HG02970 (cell line): Measurements from ENCODE around the gene DTL.

ENCODE experiments used
- ATAC-seq: cut with Tn5 transposase; IDR thresholded peaks from one replicate; pipeline ENCODE4 v1.9.1; 2021; ENCODE audit warnings: mild to moderate bottlenecking, moderate library complexity, moderate number of reproducible peaks; ENCODE audit not compliant: unreplicated experiment, low FRiP score

DTL gene

DNA sequence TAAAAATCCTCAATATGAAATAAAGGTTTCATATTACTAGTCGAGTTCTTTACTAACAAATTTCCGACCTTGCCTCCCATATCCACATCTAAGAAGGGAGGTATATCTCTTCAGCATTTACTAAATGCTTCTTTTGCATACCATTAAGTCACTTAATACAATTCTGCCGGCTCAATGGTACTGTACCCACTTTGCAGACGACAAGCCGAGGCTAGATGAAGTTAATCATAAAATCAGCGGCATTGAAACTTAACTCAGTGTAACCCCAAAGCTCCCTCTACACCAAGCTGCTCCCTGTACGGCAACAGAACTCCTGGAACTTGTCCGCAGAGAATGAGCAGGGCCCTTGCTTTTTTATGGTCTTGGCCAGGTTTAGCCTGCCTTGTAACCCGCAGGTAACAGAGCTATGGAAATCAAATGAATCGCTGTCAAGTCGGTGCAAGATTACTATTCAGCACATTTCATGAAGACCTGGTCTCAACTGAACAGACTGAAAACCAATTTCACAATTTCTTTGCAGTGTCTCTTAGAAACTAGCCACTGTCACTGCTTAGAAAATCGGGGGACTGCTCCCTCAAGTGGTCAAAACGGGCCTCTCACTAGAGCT, 929 bp upstream of the DTL start:
- ATAC-seq = peak; percentile 1

DNA sequence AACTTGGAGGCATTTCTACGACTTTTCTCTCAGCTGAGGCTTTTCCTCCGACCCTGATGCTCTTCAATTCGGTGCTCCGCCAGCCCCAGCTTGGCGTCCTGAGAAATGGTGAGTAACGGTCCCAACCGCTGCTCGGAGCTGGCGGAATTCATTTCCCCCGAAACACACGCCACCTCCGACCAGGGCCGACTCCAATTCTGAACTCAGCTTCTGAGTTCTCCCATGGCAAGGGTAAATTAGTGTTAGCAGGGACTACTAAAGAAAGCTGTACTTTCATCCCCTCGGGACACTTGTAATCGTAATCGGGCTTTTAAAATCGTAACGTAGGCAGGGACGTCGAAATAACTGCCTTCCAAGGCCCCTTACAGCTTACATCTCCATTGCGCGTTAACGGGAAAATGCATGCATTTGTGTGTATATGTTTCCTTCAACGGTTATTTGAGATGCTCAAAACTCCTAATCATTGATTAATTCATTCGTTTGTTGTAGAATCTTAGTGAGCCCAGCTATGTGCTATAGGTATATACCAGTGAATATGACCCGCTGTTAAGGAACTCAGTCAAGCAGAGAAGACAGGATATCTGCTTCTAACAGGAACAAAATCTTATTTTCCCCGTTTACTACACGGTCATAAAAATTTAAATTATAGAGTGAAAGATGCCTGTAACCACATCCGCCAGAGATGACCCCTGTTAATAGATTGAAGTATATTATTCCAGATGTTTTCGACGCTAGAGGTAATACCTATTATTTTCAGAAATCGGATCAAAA, 472 bp downstream of the DTL start:
- peak; percentile 11 for ATAC-seq

DNA sequence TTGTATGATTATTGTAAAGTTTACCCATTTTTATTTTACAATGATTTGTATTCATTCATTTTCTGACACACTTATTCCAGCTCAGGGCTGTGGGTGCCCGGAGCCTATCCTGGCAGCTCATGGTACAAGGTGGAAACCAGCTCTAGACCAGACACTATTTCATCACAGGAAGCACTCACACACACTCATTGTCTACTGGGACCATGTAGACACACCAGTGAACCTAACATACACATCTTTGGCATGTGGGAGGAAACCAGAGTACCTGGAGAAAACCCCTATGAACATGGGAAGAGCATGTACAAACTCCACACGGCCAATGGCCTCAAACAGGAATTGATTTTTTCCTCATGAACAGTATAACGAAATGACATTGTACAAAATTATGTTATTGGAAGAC, 2.4 kb downstream of the DTL start:
- no peak for ATAC-seq

DNA sequence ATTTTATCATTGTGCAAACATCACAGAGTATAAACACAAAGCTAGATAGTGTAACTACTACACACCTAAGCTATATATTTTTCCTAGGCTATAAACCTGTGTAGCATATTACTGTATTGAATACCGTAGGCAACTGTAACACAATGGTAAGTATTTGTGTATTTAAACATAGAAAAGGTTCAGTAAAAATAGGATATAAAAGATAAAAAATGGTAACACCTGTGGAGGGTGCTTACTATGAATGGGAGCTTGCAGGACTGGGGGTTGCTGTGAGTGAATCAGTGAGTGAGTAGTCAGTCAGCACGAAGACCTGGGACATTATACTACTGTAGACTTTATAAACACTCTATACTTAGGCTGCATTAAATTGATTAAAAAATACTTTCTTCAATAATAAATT, 4.1 kb downstream of the DTL start:
- no peak for ATAC-seq

DNA sequence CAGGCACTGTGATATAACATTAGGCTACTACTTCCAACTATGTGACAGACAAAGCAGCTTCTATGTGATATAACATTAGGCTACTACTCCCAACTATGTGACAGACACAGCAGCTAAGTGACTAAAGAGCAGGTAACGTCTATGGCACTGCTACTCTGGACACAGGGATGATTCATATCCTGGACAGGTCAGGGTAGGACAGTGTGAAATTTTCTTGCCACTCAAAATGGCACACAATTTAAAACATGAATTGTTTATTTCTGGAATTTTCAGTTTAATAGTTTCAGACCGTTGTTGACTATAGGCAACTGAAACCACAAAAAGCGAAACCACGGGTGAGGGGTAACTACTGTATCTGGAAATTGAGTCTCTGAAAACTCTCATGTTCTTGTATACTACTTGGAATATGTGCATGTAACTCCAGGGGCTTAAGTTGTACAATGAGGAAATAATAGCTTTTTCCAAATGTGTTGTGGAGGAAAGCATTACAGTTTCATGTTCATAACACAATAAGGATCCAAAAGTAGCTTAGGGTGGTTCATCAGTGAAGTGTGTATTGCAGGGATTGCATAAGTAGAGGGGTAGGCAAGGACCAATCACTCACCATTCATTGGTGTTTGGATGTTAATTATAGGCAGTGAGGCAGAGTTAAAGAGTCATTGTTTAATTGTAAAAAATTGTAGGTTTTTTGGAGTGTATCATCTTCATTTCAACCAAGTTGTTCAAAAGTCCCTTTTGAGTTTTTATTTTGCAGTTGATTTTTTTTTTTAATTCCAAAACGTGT, 5.3 kb downstream of the DTL start:
- no peak for ATAC-seq

DNA sequence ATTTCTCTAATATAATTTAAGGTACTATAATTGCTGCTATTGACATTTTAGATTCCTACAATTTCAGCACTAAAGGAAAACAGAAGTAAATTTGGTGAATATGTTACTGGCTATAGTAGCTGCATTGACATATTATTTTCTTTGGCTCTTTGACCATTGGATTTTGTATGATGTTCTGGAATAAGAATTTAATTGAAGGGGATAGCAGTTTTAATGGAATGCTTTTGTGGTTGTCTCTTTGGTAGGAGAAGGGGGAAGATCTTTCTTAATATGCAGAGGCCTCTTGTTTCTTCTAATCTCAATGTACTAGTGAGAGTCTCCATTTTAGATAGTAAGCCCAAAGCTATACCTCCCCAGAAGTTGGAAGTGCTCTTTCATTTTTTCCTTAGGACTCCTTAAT, 6.9 kb downstream of the DTL start:
- no peak for ATAC-seq

DNA sequence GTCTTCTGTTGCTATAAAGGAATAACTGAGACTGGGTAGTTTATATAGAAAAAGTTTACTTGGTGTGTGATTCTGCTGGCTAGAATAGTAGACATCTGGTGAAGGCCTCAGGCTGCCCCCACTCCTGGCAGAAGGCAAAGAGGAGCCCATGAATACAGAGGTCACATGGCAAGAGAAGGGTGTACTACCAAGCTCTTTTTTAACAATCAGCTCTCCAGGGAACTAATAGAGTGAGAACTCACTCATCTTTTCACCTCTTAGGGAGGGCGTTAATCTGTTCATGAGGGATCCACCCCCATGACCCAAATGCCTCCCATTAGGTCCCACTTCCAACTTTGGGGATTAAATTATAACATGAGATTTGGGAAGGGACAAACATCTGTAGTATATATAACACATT, 9.3 kb downstream of the DTL start:
- no peak for ATAC-seq

DNA sequence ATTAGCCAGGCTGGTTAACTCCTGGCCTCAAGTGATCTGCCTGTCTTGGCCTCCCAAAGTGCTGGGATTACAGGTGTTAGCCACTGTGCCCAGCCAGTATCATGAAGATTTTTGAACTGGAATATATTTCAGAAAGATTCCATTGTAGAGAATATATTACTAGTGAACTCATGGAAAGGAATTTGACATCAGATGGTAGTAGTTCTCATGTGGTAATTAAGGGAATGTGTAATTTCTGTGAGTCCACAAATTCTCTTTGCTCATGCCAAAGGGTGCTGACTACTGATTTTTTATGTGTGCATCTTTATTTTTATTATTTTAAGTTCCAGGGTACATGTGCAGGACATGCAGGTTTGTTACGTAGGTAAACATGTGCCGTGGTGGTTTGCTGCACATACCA, 10.4 kb downstream of the DTL start:
- no peak for ATAC-seq

DNA sequence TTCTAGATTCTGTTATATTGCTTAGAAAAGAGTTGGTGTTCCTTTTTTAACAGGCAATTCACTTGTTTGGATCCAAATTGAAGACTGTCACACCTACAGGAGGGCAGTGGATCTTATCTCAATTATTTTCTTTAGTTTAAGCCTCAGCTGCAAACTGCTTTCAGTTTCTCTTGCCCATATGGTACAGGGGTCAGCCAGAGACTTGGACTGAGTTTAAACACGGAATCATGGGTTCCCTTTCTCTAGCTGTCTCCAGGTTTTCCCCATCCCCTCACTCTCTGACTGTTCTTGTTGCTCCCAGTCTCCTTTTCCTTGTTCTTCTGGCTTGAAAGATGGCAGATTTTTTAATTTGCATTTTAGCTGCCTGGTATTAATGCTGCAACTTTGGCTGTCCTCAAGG, 18.4 kb downstream of the DTL start:
- ATAC-seq = no peak

DNA sequence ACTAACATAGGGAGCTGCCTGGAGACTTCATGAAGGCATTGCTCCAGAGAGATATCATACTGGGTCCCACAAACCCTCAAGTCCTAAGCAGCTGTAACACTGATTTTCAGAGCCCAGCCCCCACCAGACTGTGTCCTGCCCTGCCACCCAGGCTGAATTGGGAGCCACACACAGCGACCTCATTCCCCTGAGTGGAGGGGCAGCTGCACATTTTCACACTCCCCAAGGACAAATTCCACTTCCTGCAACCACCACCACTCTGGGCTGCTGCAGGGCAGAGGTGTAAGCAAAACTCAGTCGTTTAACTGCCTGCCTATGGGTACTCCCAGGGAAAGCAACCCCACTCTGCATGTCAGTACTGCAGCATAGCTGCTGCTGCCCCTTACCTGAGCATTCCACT, 19.8 kb downstream of the DTL start:
- ATAC-seq = no peak

DNA sequence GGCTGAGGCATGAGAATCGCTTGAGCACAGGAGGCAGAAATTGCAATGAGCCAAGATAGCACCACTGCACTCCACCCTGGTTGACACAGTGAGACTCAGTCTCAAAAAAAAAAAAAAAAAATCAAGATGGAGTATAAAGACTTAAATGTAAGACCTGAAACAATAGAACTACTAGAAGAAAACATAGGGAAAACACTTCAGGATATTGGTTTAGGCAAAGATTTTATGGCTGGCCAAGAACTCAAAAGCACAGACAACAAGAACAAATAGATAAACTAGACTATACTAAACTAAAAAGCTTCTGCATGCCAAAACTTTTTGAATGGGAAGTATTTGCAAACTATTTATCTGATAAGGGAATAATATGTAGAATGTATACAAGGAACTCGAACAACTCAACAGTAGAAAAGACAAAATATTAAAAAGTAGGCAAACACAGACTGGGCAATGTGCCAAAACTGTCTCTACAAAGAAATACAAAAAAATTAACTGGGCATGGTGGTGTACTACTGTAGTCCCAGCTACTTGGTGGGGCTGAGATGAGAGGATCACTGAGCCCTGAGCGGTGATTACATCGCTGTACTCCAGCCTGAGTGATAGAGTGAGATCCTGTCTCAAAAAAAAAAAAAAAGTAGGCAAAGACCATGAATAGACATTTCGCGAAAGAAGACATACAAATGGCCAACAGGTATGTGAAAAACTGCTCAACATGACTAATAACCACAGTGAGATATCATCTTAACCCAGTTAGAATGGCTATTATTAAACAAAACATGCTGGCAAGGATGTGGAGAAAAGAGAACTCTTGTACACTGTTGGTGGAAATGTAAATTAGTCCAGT, 25.3 kb downstream of the DTL start:
- no peak for ATAC-seq

DNA sequence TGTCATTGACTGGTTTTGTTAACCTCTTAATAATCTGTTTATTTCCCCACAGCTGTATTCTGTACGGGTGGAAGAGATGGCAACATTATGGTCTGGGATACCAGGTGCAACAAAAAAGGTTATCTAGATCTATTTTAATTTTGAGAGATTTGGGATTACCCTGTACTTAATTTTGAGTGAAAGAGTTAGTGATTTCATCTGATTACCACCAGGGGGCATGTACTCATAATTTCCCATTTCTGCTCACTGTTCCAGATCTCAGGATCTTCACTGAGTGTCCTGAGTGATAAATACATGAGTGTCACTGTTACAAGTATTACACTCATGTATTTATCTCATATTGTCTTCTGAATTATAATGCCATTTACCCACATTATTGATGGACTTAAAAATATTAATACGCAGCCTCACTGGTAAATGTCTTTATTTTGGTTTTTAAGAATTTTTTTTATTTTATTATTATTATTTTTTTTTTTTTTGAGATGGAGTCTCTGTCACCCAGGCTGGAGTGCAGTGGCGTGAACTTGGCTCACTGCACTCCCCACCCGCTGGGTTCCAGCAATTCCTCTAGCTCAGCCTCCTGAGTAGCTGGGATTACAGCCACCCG, 27.4 kb downstream of the DTL start:
- no peak for ATAC-seq

DNA sequence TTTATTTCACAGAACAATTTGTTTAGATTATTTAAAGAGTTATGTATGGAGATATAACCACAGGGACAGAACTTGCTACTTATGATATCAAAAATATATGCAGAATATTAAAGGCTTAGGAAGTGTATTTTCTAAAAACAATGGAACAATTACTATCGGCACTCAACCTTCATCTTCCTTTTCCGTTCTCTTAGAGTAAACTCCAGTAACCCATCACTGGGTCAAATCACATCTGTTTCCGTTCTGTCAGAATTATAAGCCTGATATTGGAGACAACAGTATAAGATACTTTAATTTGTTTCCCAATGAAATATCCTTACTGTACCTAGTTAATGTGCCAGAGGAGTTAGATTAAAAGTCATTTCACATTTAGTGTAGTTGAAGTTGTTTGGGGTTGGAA, 32.2 kb downstream of the DTL start:
- ATAC-seq = no peak

DNA sequence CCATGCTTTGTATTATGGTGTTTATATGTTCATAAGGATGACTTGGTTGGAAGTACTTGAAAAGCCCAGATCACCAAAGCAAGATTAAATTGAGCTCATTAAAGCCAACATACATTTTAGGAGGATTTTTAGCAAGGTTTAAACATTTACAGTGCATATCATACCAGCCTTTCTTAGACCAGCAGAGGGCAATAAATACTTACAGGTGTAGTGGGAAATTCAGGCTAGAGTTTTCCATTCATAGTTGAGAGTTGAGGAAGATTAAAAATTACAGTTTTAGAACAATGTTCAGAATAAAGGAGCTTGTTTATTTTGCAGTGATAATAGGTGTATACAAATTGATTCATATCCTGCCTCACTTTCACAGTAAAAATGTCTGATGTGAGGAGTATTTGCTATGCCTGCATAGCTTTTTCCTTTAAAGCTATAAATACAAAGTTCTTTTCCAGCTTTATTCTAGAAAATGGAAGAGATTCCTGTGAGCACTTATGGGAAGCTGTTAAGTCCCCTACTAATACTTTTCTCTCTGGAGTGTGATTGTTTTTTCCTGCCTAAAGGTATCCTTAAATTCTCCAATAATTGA, 35.3 kb downstream of the DTL start:
- ATAC-seq = no peak

DNA sequence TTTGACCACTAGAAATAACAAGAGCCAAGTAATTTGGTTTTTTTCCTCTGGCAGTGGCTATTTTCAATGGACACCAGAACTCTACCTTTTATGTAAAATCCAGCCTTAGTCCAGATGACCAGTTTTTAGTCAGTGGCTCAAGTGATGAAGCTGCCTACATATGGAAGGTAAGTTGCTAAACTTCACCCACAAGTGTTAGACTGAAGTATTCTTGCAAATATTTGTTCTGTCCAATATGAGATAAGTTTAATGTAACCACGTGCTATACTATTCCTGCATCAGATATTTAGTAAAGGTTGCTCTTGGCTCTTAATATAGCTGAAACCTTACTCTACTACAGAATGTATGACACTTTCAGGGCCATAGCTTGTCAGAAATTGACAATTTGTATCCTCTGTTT, 36.5 kb downstream of the DTL start:
- no peak for ATAC-seq

DNA sequence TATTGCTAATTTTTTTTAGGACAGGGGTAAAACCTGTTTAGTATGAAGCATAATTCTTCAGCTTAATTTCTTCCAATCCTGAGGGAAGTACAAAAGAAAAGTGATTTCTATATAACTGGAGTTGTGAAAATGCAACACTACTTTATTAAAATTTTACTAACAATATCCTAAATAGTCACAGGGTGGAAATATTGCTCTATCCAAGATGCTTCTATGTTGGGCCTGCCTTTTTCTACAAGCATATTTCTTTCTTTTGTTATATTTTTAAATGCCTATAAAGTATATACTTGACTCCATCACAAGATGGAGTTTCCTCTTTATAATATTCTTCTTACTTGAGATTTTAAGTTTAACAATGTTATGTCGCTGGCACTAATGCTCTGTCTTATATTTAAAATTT, 37.9 kb downstream of the DTL start:
- ATAC-seq = no peak

DNA sequence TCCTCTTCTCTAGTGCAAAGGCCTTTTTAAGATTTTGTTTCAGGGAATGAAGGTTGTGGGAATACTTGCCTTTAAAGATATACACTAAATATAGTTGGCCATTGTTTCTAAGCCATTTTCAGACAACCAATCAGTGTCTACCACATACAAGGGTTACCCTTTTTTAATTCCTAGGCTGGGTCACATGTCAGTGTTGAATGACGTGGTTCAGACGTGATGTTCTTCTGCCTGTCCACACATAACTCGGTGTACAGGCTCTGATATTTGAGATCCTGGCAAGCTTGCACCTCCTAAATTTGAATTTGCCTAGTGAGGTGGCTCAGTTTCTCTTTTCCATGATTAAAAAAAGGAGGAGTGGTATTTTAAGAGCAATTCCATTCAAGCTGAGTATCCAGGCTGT, 38.8 kb downstream of the DTL start:
- ATAC-seq = no peak

DNA sequence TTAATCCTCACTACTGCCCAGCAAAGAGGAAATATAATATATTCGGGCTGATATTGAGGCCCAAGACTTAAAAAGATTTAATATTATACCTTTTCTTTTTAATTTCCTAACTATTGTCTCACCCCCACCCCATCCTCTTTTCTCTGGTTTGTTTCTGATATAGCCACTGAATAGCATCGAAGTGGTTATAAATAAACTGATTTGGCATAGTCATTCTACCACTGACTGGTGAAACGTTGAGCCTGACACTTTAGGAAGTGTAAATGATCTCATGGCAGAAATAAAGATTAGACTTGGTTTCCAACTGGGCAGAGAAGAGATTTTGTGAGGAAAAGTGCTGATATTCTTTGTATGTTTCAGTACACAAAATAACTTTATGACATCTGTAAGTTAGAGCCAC, 39.3 kb downstream of the DTL start:
- ATAC-seq = no peak

DNA sequence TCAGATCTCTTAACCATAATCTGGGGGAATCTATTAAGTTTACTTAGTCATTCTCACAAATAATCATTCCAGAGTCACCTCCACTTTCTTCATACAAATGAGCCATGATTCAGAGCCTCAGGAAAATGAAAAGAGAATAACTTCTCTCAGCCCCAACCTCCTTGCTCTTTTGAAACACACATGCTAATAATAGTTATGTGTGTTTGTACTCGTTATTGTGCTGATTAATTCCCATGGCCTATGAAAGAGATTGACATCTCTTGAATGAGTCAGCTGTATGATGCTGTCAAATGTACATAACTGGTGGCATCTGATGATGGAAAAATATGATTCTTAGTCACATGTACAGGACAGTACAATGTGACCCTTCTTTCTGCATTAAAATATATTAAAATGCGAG, 41.5 kb downstream of the DTL start:
- ATAC-seq = no peak

DNA sequence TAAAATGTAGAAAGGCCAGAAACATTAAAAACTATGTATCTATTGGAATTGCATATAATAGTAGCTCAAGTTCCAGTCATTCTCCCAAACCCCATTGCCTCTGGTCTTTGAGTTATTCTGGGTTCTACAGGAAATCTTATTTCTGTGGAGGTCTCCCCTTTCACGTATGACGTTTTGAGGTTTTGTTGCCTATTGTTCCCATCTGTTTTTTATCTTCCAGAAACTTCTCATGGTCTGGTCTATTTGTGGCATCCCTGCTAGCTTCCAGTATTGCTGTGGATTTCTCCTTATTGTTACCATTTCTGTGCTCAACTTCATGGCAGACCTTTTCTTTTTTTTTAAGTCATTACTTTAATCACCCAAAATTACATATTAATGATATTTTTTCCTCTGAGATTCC, 43.3 kb downstream of the DTL start:
- ATAC-seq = no peak
